Suppressor macrophage (primary cell): ENCODE measurements around the gene CPNE2.
"Not testable (repeated sequence)": the region's sequence is repeated elsewhere in the genome, so short reads cannot be mapped to it uniquely, and the experiment has no call there.

ENCODE experiments used
- DNase-seq, 4 experiments: peaks; one replicate each; pipeline ENCODE4 v3.0.0-alpha.2; 2020 to 2022

Gene CPNE2

GRCh38 chr16:57172721-57173290 is 80.4 kb downstream of the CPNE2 start:
- no peak for DNase-seq

- DNase-seq: no peak
Measured at GRCh38 chr16:57175896-57176295, 83.5 kb downstream of the CPNE2 start.

GRCh38 chr16:57178196-57178595 is 85.8 kb downstream of the CPNE2 start:
- DNase-seq: no peak

- no peak for DNase-seq
Measured at GRCh38 chr16:57178793-57179212, 86.4 kb downstream of the CPNE2 start.

GRCh38 chr16:57179215-57179828 is 86.9 kb downstream of the CPNE2 start:
- no peak for DNase-seq

GRCh38 chr16:57184113-57184512 is 91.7 kb downstream of the CPNE2 start:
- no peak for DNase-seq

- DNase-seq: no peak
Measured at GRCh38 chr16:57184887-57185445, 92.6 kb downstream of the CPNE2 start.

- peak; percentile 8 to 54 (median 41) for DNase-seq
Measured at GRCh38 chr16:57185446-57185944, 93.1 kb downstream of the CPNE2 start.

GRCh38 chr16:57185945-57186871 is 93.8 kb downstream of the CPNE2 start, which contains the start of the genes PSME3IP1 and RSPRY1:
Gene PSME3IP1 (minus strand): TSS chr16:57186039. CDS start chr16:57173854, 12,185 bp downstream.
Gene RSPRY1 (plus strand): TSS chr16:57186329. CDS start chr16:57204659, 18,330 bp downstream.
- DNase-seq: peak; percentile 99 to 100 (median 100)

- peak; percentile 14 to 22 (median 19) for DNase-seq
Measured at GRCh38 chr16:57186872-57187854, 94.8 kb downstream of the CPNE2 start.

GRCh38 chr16:57187902-57188710 is 95.7 kb downstream of the CPNE2 start:
- DNase-seq: not testable (repeated sequence)

- no peak for DNase-seq
Measured at GRCh38 chr16:57188711-57189002, 96.3 kb downstream of the CPNE2 start.

GRCh38 chr16:57189527-57189926 is 97.1 kb downstream of the CPNE2 start:
- DNase-seq: not testable (repeated sequence)

- DNase-seq: no peak
Measured at GRCh38 chr16:57190136-57190535, 97.8 kb downstream of the CPNE2 start.

- DNase-seq: peak in 3 of 4 experiments; percentile 15 to 42 (median 38)
Measured at GRCh38 chr16:57191056-57191571, 98.7 kb downstream of the CPNE2 start.

- DNase-seq: no peak
Measured at GRCh38 chr16:57192146-57192545, 99.8 kb downstream of the CPNE2 start.

GRCh38 chr16:57192720-57193486 is 100.5 kb downstream of the CPNE2 start:
- DNase-seq: no peak

GRCh38 chr16:57194512-57194911 is 102.1 kb downstream of the CPNE2 start:
- DNase-seq: no peak

- no peak for DNase-seq
Measured at GRCh38 chr16:57196286-57196685, 103.9 kb downstream of the CPNE2 start.

GRCh38 chr16:57196753-57197152 is 104.4 kb downstream of the CPNE2 start:
- no peak for DNase-seq
